ENCODE measurements around the gene SAV1.
A peak's percentile ranks its signal among the peaks of the same experiment; 100 is the strongest.

Gene SAV1

DNA sequence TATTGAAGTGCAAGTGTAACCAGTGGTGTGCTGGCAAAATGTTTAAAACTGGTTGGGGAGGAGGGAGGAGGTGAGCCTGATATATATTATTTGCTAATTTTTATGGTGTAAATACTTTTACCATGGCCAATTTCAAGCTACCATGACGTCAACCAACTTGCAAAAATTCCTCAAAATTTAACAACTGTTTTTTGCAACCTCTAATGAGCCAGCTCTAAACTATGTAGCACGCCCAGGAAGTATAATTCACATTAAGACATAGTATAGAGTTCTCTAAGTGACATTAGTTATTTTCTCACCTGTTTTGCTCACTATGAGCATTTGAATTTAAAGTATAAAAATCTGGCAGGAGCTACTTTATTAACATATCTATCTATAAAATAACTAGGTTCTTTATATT, 66.7 kb downstream of the SAV1 start:
- Histone ChIP-seq H2AFZ (no peak overlapping the region), H3K27ac (no peak overlapping the region), H3K4me1 (no peaks in the 10 kb centered on the region), H3K4me3 (ENCODE audit: low read depth, low read length) (no peak overlapping the region), H3K4me2 (ENCODE audit: low read length) (no peak overlapping the region), H3K36me3 (ENCODE audit: control insufficient read depth, insufficient read depth, low read length) (no peaks in the 10 kb centered on the region), H3K27me3 (ENCODE audit: control insufficient read depth, insufficient read depth, low read length) (no peaks in the 10 kb centered on the region), H3K79me2 (no peaks in the 10 kb centered on the region), H3K9me3 (ENCODE audit: control insufficient read depth, low read length) (no peaks in the 10 kb centered on the region), H3K9ac (no peak overlapping the region)
- TF ChIP-seq, protein P1, sequence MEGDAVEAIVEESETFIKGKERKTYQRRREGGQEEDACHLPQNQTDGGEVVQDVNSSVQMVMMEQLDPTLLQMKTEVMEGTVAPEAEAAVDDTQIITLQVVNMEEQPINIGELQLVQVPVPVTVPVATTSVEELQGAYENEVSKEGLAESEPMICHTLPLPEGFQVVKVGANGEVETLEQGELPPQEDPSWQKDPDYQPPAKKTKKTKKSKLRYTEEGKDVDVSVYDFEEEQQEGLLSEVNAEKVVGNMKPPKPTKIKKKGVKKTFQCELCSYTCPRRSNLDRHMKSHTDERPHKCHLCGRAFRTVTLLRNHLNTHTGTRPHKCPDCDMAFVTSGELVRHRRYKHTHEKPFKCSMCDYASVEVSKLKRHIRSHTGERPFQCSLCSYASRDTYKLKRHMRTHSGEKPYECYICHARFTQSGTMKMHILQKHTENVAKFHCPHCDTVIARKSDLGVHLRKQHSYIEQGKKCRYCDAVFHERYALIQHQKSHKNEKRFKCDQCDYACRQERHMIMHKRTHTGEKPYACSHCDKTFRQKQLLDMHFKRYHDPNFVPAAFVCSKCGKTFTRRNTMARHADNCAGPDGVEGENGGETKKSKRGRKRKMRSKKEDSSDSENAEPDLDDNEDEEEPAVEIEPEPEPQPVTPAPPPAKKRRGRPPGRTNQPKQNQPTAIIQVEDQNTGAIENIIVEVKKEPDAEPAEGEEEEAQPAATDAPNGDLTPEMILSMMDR (IDR thresholded peaks at IDR 0.05): no peak

DNA sequence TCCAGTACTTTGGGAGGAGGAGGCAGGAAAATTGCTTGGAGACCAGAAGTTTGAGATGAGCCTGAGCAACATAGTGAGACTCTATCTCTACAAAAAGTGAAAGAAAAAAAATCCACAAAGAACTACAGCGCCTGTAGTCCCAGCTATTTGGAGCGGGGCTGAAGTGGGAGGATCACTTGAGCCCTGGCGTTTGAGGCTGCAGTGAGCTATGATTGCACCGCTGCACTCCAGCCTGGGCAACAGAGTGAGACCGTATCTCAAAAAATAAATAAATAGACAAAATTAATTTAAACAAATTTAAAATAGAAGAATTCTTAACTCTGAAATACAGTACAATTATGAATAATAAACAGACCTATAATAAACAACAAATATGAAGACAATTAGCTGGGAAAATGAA, 67.3 kb downstream of the SAV1 start:
- Histone ChIP-seq H3K4me2 (ENCODE audit: low read length) (no peak overlapping the region), H3K27ac (no peak overlapping the region), H2AFZ (no peak overlapping the region), H3K9ac (no peak overlapping the region), H3K36me3 (ENCODE audit: control insufficient read depth, insufficient read depth, low read length) (no peaks in the 10 kb centered on the region), H3K4me3 (ENCODE audit: low read depth, low read length) (no peak overlapping the region), H3K79me2 (no peaks in the 10 kb centered on the region), H3K27me3 (ENCODE audit: control insufficient read depth, insufficient read depth, low read length) (no peaks in the 10 kb centered on the region), H3K9me3 (ENCODE audit: control insufficient read depth, low read length) (no peaks in the 10 kb centered on the region), H3K4me1 (no peaks in the 10 kb centered on the region)
- TF ChIP-seq, protein P1 (IDR thresholded peaks at IDR 0.05): no peak

DNA sequence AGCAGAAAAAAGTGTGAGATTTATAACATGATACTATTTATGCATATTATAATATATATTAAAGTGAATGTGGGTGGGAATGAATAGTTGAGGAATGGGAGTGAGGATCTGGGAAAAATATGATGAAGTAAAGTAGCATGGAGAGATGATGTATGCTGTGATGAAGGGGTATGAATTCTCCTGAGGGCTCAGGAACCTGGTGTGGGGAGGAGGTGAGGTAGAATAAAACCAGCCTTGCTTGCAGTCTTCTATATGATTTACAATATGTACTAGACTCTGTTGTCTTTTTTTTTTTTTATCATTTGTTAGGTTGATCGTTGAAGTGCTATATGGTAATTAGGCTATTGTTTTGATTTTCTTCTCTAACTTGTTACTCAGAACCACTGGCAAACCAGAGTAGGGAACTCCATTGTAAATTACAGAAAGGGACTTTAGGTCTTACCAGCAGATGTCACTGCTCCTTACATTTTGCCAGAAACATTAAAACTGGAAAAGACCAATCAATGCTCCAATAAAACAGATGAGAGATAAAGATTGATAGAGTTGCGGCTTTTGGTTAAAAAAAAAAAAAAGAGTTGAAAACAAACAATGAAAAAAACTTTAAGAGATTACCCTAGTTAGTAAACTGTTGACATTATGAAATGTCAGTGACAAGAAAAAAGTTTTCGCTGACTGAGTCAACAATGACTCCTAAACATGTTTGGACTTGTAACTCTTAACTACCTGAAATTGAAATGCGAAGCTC, 68.2 kb downstream of the SAV1 start:
- TF ChIP-seq, protein P1 (IDR thresholded peaks at IDR 0.05): peak; percentile 54
- Histone ChIP-seq H3K9me3 (ENCODE audit: control insufficient read depth, low read length) (no peaks in the 10 kb centered on the region), H3K79me2 (no peaks in the 10 kb centered on the region), H3K4me2 (ENCODE audit: low read length) (no peak overlapping the region), H3K36me3 (ENCODE audit: control insufficient read depth, insufficient read depth, low read length) (no peaks in the 10 kb centered on the region), H2AFZ (no peak overlapping the region), H3K27me3 (ENCODE audit: control insufficient read depth, insufficient read depth, low read length) (no peaks in the 10 kb centered on the region), H3K4me1 (no peaks in the 10 kb centered on the region), H3K9ac (no peak overlapping the region), H3K27ac (no peak overlapping the region), H3K4me3 (ENCODE audit: low read depth, low read length) (no peak overlapping the region)

DNA sequence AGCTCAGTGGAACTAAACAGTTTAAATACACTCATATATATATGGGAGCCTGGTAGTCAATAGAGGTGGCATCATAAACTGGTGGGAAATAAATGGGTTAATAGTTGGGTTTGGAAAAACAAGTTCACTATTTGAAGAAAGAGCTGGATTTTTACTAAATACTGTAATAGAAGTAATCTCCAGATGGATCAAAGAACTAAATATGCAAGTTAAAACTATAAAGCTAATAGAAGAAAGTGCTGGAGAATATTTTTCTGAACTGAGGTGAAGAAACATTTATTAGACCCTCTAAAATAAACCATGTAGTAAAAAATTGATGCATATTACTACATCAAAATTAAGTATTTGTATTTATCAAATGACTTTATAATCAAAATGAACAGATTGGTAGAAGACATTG, 69.3 kb downstream of the SAV1 start:
- Histone ChIP-seq H2AFZ (no peak overlapping the region), H3K36me3 (ENCODE audit: control insufficient read depth, insufficient read depth, low read length) (no peaks in the 10 kb centered on the region), H3K9ac (no peak overlapping the region), H3K4me1 (no peaks in the 10 kb centered on the region), H3K27ac (no peak overlapping the region), H3K79me2 (no peaks in the 10 kb centered on the region), H3K4me3 (ENCODE audit: low read depth, low read length) (no peak overlapping the region), H3K4me2 (ENCODE audit: low read length) (no peak overlapping the region), H3K27me3 (ENCODE audit: control insufficient read depth, insufficient read depth, low read length) (no peaks in the 10 kb centered on the region), H3K9me3 (ENCODE audit: control insufficient read depth, low read length) (no peaks in the 10 kb centered on the region)
- TF ChIP-seq, protein P1 (IDR thresholded peaks at IDR 0.05): no peak

Measured in parathyroid adenoma (tissue), 2 donors.